PC-9 (cell line): ENCODE data around the gene FLVCR1. TPM values are rescaled to one million over a fixed set of nuclear protein-coding genes. Genes with fewer than 3 reads are reported as not detected.
"Not testable (repeated sequence)": the region's sequence is repeated elsewhere in the genome, so short reads cannot be mapped to it uniquely, and the experiment has no call there.

Experiments
- BruUV-seq: library from RNA; stranded (reverse); fragments of 400-500 nt; replicated peaks from 2 replicates; lab custom pipeline; 2021; lab: Mats Ljungman, UMichigan
- CTCF ChIA-PET: fragments of 300-600 bp; sonication (Branson Sonifier 250); formaldehyde crosslinking; loops from one replicate; lab custom pipeline; 2022; ENCODE audit warnings: antibody characterized with exemption; lab: Charles Lee
- POLR2A ChIA-PET: fragments of 300-600 bp; sonication (Branson Sonifier 250); formaldehyde crosslinking; loops from one replicate; lab custom pipeline; 2022; ENCODE audit warnings: antibody characterized with exemption; ENCODE audit not compliant: unreplicated experiment; lab: Charles Lee
- DNase-seq, 2 experiments: peaks; one replicate each; pipeline versions ENCODE4 v3.0.0 to v3.0.0-alpha.2; 2015 to 2022; ENCODE audit warnings: mixed read lengths in 1 of 2
- H2AFZ ChIP-seq: fragments of 200-600 bp; sonication (generic); 2 replicates; pipeline ENCODE4 v1.8.1; 2017; ENCODE audit warnings: antibody characterized with exemption
- H3F3A ChIP-seq: fragments of 200-600 bp; sonication (generic); 2 replicates; pipeline ENCODE4 v1.8.1; 2017; ENCODE audit warnings: antibody characterized with exemption, mild to moderate bottlenecking, low read depth; ENCODE audit not compliant: insufficient read depth
- H3K27ac ChIP-seq: fragments of 200-600 bp; sonication (generic); 2 replicates; pipeline ENCODE4 v1.6.1; 2016; ENCODE audit warnings: mixed run types
- H3K27me3 ChIP-seq: fragments of 200-600 bp; sonication (generic); 2 replicates; pipeline ENCODE4 v1.6.1; 2016; ENCODE audit warnings: low read depth, mixed run types; ENCODE audit not compliant: insufficient read depth
- H3K36me3 ChIP-seq: fragments of 200-600 bp; sonication (generic); 2 replicates; pipeline ENCODE4 v1.6.1; 2016; ENCODE audit warnings: low read depth, mixed run types
- H3K4me1 ChIP-seq: fragments of 200-600 bp; sonication (generic); replicated peaks from 2 replicates; pipeline ENCODE4 v1.6.1; 2016; ENCODE audit warnings: mixed run types; ENCODE audit not compliant: insufficient read depth
- H3K4me2 ChIP-seq: fragments of 200-600 bp; sonication (generic); 2 replicates; pipeline ENCODE4 v1.6.1; 2017; ENCODE audit warnings: mixed run types
- H3K4me3 ChIP-seq: fragments of 200-600 bp; sonication (generic); 2 replicates; pipeline ENCODE4 v1.6.1; 2016; ENCODE audit warnings: mixed run types
- H3K79me2 ChIP-seq: fragments of 200-600 bp; sonication (generic); 2 replicates; pipeline ENCODE4 v1.6.1; 2017; ENCODE audit warnings: low read depth, mixed run types
- H3K9me2 ChIP-seq: fragments of 200-600 bp; sonication (generic); 2 replicates; pipeline ENCODE4 v1.8.1; 2017; ENCODE audit warnings: mild to moderate bottlenecking; ENCODE audit not compliant: insufficient read depth
- H3K9me3 ChIP-seq: fragments of 200-600 bp; sonication (generic); 2 replicates; pipeline ENCODE4 v1.8.1; 2016; ENCODE audit warnings: low read depth; ENCODE audit not compliant: insufficient read depth
- H4K20me1 ChIP-seq: fragments of 200-600 bp; sonication (generic); 2 replicates; pipeline ENCODE4 v1.8.1; 2017; ENCODE audit not compliant: insufficient read depth
- EZH2 ChIP-seq: fragments of 200-600 bp; sonication (generic); IDR thresholded peaks from 2 replicates; pipeline ENCODE4 v1.8.0; 2017; ENCODE audit warnings: antibody characterized with exemption, low read depth
- intact Hi-C: fragments of 100-400 bp; cut with micrococcal nuclease; formaldehyde crosslinking; loops from one replicate; pipeline ENCODE4 v1.10.0; 2022; ENCODE audit not compliant: unreplicated experiment
- total RNA-seq: library from RNA; stranded (reverse); gene quantifications from 2 replicates; pipeline ENCODE4 v1.2.3, GENCODE V29; 2021
- TF ChIP-seq, protein P1 (sequence below): fragments of 200-600 bp; sonication (generic); conservative IDR thresholded peaks from 2 replicates; pipeline ENCODE4 v1.6.1; 2017; ENCODE audit warnings: mixed run types, antibody characterized with exemption, mild to moderate bottlenecking, moderate library complexity

The FLVCR1 gene
- total RNA-seq, 1 experiment from 2014 or later: 13.1 TPM

DNA sequence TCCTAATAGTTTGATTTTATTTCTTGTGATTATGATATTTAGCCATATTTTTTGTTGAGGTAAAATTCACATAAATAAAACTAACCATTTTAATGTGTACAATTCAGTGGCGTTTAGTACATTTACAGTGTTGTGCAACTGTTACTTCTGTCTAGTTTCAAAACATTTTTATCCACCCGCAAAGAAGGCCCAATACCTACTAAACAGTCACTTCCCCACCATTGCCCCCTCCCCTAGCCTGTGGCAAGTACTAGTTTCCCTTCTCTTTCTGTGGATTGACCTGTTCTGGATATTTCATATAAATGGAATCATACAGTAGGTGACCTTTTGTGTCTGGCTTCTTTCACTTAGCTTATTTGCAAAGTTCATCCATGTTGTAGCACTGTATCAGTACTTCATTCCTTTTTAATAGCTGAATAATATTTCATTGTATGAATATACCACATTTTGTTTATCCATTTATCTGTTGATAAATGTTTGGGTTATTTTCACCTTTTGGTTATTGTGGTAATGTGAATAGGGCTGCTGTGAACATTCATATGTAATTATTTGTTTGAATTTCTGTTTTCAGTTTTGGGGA lies 4.1 kb downstream of the FLVCR1 start:
- no TSS peak for BruUV-seq

DNA sequence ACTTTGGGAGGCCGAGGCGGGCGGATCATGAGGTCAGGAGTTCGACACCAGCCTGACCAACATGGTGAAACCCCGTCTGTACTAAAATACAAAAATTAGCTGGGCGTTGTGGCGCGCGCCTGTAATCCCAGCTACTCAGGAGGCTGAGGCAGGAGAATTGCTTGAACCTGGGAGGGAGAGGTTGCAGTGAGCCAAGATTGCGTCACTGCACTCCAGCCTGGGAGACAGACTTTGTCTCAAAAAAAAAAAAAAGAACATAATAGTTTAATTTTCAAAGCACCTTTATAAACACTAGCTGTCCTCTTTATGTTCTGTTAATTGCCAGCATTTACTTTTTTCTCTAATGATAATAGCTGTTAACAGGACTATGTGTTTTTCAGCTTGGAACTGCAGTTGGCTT lies 5.3 kb downstream of the FLVCR1 start:
- POLR2A ChIA-PET, H3K27ac ChIP-seq, H3K27me3 ChIP-seq, H3K9me3 ChIP-seq, H4K20me1 ChIP-seq, intact Hi-C loops, BruUV-seq, H3K9me2 ChIP-seq, H3K4me2 ChIP-seq, H3K36me3 ChIP-seq, H3F3A ChIP-seq, DNase-seq, H2AFZ ChIP-seq, H3K4me3 ChIP-seq: not testable (repeated sequence)
- H3K79me2 ChIP-seq: peaks cover 48% of the 10 kb centered on the region
- peaks cover 25% of the 10 kb centered on the region for H3K4me1 ChIP-seq
- CTCF ChIA-PET: interaction anchor here (0.6 kb wide), 1 partner anchor 114 kb away, joined by 3 read pairs; no protein-coding TSS in a partner anchor

More for the DNA sequence above, 4.1 kb downstream of the FLVCR1 start:
- TF ChIP-seq, protein P1, sequence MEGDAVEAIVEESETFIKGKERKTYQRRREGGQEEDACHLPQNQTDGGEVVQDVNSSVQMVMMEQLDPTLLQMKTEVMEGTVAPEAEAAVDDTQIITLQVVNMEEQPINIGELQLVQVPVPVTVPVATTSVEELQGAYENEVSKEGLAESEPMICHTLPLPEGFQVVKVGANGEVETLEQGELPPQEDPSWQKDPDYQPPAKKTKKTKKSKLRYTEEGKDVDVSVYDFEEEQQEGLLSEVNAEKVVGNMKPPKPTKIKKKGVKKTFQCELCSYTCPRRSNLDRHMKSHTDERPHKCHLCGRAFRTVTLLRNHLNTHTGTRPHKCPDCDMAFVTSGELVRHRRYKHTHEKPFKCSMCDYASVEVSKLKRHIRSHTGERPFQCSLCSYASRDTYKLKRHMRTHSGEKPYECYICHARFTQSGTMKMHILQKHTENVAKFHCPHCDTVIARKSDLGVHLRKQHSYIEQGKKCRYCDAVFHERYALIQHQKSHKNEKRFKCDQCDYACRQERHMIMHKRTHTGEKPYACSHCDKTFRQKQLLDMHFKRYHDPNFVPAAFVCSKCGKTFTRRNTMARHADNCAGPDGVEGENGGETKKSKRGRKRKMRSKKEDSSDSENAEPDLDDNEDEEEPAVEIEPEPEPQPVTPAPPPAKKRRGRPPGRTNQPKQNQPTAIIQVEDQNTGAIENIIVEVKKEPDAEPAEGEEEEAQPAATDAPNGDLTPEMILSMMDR: no peak
- TF ChIP-seq EZH2: no peak
- no peak overlapping the region for H3K27ac ChIP-seq
- intact Hi-C loops: no loop called here
- ChIA-PET CTCF (interaction anchor here (0.6 kb wide), 1 partner anchor 68 kb away, joined by 6 read pairs; no protein-coding TSS in a partner anchor), POLR2A (no interaction called here)
- no peaks in the 10 kb centered on the region for H3K9me2 ChIP-seq
- H3K4me1 ChIP-seq: peaks cover 26% of the 10 kb centered on the region
- no peak overlapping the region for H2AFZ ChIP-seq
- peaks cover 3% of the 10 kb centered on the region; the same call in 1 of the 2 replicates for H4K20me1 ChIP-seq
- no peaks in the 10 kb centered on the region for H3K27me3 ChIP-seq
- H3F3A ChIP-seq: peaks cover 7% of the 10 kb centered on the region
- 0 out of 2 replicates have a peak, but pooled peaks cover 9% of the 10 kb centered on the region for H3K36me3 ChIP-seq
- no peak overlapping the region for H3K4me3 ChIP-seq
- peaks cover 50% of the 10 kb centered on the region for H3K79me2 ChIP-seq
- DNase-seq: no peak
- H3K9me3 ChIP-seq: no peaks in the 10 kb centered on the region
- no peak overlapping the region; the same call in 1 of the 2 replicates for H3K4me2 ChIP-seq

DNA sequence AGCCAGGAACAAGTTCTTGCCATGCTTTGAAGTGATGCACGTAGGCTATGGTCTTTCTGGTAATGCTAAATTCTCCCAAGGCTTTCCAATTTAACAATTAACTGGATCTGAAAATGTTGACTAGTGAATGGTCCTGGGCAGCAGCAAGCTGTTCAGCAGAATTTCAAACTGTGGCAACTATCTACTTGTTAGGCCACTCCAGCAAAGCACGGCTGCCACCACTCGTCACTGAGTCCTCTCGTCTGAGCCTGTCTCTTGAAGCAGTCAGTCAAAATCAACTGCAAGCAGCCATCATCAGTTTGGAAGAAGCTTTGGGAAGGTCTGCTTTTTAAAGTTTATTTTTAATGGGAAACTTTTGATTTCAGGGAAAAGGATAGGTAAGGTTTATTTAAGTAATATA lies 6.1 kb downstream of the FLVCR1 start:
- peaks cover 3% of the 10 kb centered on the region; the same call in 1 of the 2 replicates for H4K20me1 ChIP-seq
- peaks cover 20% of the 10 kb centered on the region for H3K4me1 ChIP-seq
- H3K4me3 ChIP-seq: no peak overlapping the region
- peaks cover 40% of the 10 kb centered on the region for H3K79me2 ChIP-seq
- no peaks in the 10 kb centered on the region for H3K9me2 ChIP-seq
- 0 out of 2 replicates have a peak, but pooled peaks cover 9% of the 10 kb centered on the region for H3K36me3 ChIP-seq
- DNase-seq: no peak
- no peaks in the 10 kb centered on the region for H3K27me3 ChIP-seq
- H3K27ac ChIP-seq: no peak overlapping the region
- POLR2A ChIA-PET: no interaction called here
- no peak overlapping the region for H3K4me2 ChIP-seq
- intact Hi-C loops: no loop called here
- H2AFZ ChIP-seq: no peak overlapping the region
- no TSS peak for BruUV-seq
- H3K9me3 ChIP-seq: no peaks in the 10 kb centered on the region
- no peaks in the 10 kb centered on the region for H3F3A ChIP-seq
- TF ChIP-seq, protein P1: no peak
- TF ChIP-seq EZH2: no peak
- CTCF ChIA-PET: no interaction called here
